C4-2B (cell line): Measurements from ENCODE around the gene ALKBH3.

Source experiments
- H3K27ac ChIP-seq: fragments of 450-650 bp; 2 replicates; pipeline ENCODE4 v1.5.1; 2017
- ZFX ChIP-seq: fragments of 450-650 bp; IDR thresholded peaks from 2 replicates; pipeline ENCODE4 v1.6.1; 2017
- TF ChIP-seq, protein P1 (sequence below): fragments of 450-650 bp; conservative IDR thresholded peaks from 2 replicates; pipeline ENCODE4 v1.5.1; 2017; ENCODE audit warnings: mild to moderate bottlenecking

ALKBH3 gene

GRCh38 chr11:43969543-43969942, 88.9 kb downstream of the ALKBH3 start:
- TF ChIP-seq ZFX: no peak
- TF ChIP-seq, protein P1, sequence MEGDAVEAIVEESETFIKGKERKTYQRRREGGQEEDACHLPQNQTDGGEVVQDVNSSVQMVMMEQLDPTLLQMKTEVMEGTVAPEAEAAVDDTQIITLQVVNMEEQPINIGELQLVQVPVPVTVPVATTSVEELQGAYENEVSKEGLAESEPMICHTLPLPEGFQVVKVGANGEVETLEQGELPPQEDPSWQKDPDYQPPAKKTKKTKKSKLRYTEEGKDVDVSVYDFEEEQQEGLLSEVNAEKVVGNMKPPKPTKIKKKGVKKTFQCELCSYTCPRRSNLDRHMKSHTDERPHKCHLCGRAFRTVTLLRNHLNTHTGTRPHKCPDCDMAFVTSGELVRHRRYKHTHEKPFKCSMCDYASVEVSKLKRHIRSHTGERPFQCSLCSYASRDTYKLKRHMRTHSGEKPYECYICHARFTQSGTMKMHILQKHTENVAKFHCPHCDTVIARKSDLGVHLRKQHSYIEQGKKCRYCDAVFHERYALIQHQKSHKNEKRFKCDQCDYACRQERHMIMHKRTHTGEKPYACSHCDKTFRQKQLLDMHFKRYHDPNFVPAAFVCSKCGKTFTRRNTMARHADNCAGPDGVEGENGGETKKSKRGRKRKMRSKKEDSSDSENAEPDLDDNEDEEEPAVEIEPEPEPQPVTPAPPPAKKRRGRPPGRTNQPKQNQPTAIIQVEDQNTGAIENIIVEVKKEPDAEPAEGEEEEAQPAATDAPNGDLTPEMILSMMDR: no peak
- H3K27ac ChIP-seq: no peak overlapping the region
